NCI-H748 treated with DMSO at 0.1 percent for 48 hours (cell line): ENCODE measurements around the gene UBXN10.
A peak's percentile ranks its signal among the peaks of the same experiment; 100 is the strongest.
"Not testable (repeated sequence)": the region's sequence is repeated elsewhere in the genome, so short reads cannot be mapped to it uniquely, and the experiment has no call there.

Experiments used
- DNase-seq: peaks from one replicate; lab custom pipeline; 2025; lab: John Stamatoyannopoulos, UW

The UBXN10 gene

DNA sequence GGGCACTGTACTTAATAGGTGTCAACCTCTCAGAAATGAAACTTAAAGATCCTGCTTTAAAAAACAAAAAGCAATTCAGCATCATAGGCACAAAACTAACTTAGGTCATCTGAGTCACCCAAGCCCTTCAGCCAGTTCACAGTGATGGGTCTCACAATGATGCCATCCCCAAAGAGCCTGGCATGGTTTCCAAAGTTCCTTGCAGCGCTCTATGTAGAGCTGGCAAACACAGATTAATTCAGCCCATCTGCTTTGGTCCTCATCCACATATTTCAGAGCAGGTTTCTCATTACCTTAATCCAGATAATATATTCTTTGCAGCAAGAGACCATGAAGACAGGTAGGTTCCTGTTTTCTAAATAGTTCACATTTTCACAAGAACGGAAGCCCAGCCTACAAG lies 15.1 kb downstream of the UBXN10 start:
- no peak for DNase-seq

DNA sequence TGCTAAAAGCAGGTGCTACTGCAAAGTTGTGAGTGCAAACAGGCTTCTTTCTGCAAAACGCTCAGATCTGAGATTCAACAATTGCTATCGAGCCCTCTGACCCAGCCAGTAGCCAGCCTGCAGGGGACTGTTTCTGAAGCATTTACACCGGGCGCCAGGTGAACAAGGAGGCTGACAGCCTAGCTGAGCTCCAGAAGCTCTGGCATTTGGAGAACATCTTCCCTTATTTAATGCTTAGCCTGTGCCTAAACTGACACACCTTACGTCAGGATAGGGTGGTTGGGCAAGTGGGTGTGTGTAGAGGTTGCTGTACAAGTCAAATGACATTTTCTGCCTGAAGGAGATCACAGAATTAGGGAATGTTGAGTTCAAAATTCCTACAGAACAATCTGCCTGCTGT lies 16.3 kb downstream of the UBXN10 start:
- DNase-seq, result no peak

DNA sequence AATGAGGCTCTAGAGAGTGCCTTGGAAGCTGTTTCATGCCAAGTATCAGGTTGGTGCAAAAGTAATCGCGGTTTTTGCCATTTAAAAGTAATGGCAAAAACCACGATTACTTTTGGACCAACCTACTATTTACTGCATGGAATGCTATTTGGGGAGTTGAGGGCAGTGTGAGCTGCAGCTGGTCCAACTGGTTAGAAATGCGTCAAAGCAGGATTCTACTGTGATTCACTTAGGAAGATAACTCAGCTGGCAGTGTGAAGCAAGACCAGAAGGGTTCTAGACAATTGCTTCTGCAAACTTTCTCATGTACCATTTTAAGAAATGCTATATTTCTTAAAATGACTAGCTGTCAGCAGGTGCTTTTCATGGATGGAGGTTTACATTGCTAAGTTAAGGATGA lies 21.6 kb downstream of the UBXN10 start:
- no peak for DNase-seq

DNA sequence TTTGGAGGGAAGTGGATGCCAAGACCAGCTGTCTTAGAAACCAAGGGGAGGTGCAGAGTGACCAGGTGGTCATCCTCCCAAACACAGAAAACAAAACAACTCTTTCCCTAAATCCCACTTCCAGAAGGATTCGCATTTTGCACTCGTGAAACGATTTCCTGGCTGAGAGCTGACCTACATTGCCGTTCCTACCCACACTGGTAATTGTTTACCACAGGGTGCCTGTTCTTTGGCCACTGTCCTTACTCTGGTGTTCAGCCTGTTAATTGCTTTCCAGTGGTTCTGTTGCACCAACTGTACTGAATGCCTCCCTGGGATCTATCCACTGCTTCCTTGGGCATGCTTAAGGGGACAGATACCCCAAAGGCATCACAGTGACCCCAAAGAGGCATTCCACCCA lies 23.6 kb downstream of the UBXN10 start:
- DNase-seq, result no peak

DNA sequence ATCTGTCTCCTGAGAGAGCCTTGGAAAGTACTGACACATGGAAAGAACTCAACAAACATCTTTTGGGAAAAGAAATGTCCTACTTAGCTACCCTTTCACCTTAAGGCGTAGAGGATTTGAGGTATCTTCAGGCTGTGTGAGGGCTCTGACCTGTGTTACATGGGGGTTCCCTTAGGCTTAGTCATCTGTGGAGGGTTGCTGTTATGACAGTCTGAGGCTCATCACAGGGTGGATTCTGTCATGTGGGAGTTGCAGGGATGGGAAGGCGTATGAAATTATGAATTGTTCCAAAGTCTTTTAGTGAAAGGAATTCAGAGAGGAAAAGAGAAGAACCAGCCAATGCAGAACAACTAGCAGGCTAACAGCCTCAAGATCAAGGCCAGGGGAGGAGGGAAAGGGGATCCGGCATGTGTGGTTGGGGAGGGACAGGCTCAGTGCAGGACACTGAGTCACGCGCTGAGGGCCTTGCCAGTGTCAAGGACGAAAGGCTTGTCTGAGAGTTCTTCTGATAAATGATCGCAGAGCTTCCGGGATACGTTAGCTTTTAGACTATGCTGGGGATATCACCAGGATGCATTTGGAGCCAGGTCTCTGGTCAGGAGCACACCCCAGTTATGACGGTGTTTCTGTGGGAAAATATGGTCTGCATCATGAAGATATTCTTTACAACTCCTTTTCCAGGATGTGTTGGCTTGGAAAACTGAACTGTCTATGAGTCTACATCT lies 25.0 kb downstream of the UBXN10 start:
- DNase-seq, result no peak

DNA sequence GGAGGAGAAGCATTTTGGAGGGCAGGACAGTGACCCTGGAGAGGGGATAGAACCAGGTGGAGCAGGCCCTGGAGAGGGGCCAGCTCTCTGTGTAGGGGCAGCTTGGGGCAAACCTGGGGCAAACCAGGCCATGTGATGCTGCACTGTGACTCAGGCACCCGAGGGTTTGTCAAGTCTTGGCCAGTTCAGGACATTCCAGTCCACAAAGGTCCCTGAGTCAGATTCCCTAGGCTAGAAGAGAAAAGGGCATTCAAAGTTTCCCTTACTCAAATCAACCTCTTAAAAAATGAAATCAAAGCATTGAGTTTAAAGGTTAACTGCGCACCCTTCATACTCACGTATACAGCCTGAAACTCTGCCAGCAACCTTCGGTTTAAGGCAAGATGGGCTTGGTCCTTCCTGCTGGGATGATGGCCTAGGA lies 25.6 kb downstream of the UBXN10 start:
- no peak for DNase-seq

DNA sequence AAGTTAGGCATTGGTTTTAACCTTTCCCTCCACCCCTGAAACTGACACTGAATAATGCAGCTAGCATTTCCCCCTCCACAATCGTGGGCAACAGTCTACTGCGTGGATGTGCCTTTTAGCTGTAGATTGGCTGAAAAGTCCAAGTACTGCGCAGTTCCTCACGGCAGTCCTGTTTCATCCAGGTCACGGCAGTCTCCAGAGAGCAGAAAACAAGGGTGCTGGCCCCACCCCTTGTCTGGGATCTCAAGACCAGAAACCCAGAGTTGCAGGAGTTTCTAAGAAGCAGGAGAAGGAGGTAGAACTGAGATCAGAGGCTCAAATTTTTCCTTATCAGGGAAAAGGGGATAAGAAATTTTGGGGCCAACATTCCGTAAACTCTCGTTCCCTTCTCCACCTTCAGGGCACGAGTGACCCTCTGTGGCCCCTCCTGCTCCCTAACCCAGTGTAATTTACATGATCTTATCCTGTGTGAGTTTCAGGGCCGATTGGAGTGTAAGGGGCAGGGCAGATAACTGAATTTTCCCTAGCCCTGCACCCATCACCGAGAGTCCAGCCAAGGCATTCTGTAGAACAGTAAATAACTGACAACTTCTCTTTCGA lies 26.3 kb downstream of the UBXN10 start:
- no peak for DNase-seq

DNA sequence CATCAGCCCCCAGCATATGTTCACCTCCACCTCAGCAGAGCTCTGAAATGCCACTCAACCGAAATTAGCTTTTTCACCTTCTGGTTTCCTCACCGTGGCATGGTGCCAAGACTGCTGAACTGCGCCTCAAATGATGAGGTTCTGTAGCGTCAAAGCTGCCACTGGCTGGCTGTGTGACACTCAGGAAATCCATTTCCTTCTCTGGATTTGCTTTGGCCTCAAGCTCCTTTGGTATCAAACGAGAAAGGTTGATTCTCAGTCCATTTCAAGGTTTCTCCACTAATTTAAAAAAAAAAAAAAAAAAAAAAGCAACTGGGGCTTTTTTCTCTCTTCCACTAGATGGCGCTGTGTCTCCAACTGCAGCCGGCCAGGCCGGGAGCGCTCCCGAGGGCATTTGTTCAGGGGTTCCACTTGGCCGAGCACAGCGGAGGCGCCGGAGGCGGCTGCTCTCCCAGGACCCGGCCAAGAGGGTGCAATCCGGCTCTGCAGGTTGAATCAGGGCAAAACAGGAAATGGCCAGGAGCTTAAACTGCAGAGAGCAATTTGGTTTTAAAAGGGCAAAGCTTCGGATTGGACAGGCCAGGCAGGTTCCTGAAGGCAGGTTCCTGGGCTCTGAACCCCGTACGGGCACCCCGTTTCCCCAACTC lies 26.9 kb downstream of the UBXN10 start:
- DNase-seq, result peak; percentile 42

DNA sequence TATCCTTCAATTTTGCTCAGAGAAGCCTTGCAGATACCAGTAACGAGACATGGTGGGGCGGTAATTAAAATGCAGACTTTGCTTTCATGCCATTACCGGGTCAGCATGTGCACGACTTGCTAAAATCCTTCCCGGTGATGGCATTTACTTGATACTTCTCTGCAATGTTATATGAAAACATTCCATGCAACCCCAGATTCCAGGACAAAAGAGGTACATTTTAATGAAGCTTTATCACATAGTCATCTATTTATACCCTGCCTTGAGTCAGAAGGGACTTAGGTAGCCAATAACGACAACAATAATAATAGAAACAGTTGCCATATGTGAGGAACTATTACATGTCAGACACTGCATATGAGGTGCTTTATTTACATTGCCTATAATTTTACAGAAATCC lies 29.8 kb downstream of the UBXN10 start:
- no peak for DNase-seq

DNA sequence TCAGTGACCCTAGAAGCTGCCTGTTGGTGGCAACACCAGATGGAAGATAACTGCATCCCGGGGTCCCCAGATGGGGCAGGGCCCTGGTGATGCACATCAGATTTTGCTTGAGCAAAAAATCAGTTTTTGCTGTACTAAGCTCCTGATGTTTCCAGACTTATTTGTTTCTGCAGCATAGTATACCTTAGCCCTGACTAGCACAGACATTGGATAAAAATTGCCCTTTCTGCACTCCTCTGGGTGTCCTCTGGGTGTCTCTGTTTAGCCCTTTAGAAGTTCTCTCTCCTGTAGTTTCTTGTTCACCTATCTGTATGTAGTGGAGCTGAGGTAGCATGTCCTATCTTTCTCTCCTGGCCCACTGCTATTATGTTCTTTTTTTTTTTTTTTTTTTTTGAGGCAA lies 30.7 kb downstream of the UBXN10 start:
- DNase-seq, result peak; percentile 31

DNA sequence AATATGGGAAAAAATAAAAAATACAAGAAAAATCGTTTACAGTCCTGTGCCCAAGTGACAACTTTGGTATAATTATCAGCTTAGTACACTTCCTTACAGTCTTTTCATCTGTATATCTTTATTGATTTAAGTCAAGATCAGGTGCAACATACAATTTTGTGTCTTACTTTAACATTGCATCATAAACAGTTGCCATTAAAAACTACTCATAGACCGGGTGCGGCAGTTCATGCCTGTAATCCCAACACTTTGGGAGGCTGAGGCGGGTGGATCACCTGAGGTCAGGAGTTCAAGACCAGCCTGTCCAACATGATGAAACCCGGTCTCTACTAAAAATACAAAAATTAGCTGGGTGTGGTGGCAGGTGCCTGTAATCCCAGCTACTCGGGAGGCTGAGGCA lies 33.2 kb downstream of the UBXN10 start:
- not testable (repeated sequence) for DNase-seq

DNA sequence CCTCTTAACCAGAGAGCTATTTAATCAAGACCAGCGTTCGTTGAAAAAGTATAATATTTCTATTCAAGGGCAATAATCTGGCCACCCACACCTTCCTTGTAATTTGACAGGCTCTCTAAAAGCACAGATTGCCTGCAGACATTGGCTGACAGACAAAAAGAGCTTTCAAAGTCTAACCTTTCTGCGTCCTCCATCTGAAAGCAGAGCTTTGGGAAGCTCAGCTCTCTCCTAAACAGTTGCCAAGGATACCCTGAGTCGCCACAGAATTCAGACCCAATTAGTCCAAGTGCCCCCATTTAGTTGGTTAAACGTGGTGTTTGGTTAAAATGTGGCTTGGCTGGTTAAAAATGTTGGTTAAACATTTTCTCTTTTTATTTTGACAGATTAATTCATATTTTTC lies 34.1 kb downstream of the UBXN10 start:
- no peak for DNase-seq

DNA sequence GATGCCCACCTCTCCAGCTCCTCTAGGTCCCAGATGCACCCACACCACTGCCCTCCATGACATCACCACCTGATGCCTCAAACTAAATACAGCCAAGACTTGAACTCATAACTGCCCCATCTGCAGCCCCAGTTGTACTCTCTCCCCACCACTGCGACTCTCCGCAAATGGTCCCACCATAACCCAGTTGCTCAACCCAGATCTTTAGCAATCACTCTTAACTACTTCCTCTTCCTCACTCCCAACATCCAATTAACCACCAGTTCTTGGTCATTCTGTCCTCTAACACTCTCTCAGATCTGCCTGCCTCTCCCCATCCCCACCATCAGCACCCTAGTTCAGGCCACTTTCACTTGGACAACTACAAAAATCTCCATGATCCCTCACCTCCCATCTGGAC lies 37.2 kb downstream of the UBXN10 start:
- DNase-seq, result no peak

DNA sequence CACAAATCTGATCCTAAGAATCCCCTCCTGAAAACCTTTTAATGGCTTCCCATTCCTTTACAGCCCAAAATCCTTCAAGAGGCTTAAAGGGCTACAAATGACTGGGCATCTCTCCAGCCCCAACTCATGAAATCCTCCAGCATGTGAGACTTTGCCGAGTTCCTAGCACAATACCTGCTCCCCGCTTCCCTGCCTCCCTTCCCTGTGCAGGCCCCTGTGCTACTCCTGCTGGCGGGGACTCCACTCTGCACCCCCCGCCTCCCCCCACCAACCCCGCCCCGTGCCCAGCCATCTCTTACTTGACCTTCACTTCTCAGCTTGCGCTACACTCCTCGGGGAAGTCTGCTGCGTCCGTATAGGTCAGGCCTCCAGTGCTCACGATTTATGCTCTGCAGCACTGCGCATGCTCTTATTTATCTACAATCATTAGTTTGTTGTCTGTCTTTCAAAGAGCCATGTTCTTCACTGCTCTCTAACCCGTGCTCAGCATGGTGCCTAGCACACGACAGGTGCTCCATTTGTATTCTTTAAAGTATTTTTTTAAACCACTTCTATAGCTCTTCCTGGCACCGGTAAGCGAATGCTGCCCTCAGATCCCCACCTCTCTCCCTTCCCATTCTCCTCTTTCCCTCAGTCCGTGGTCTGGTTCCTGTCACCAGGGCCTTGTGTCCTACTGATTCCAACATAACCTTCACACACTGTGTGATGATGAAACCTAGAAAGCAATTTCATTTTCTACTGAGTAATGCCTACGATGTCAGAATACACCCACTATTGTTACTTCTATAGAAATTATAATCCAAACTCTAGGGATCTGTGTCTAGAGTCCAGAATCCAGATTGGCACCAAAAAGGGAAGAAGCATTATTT lies 37.9 kb downstream of the UBXN10 start:
- DNase-seq, result peak; percentile 5

DNA sequence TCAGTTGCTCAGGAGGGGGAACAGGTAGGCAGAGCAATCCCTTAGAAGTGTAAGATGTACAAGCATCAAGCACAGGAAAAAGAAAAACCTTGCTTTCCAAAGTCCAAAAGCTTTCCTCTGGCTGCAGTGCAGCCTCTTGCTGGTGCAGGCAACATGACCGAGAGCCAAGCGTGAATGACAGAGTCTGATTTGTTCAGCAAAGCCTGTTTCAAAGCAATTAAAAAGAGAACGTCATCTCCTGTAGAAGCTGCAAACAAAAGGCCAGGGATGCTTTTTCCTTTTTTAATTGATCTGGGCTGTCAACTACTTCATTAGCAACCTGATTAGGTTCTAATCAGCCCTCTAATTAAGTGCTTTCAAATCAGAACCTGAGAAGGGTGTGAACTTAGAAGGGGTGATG lies 38.6 kb downstream of the UBXN10 start:
- DNase-seq, result no peak

DNA sequence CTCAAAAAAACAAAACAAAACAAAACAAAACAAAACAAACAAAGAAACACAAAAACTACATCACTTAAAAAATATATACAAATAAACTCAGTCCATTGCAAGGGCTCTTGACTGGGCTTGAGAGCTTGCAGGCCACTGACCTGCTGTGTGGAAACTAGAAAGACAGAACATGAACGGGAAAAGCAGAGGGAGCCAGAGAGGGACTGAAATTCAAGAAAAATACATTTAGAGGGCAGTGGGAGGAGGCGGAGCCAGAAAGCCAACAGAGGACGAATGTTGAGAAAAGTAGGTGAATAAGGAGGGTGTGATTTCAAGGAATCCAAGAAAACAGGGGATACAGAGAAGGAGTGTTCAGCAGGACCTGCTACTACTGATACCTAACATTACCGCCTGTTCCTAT lies 41.8 kb downstream of the UBXN10 start:
- no peak for DNase-seq

DNA sequence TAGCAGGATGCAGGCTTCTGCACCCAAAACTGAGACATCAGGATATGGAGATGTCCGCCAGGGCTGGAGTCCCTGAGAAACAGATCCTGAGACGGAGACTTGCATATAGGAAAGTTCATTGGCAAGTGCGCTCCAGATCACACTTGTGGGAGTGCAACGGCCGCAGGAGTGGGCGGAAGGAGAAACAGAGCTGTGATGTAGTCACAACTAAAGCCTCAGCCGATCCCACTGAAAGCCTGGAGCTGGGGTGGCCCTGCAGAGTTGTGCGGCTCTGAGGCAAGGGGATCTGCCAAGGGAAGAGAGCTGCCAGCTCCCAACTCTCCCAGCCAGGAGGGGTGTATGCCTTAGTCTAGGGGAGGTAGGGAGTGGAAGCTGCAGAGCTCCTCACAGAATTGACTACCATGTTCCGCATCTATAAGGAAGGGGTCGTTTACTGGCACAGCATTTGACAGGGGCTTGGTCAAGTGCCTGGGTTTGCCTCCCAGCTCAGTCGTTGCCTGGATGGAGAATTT lies 42.5 kb downstream of the UBXN10 start:
- no peak for DNase-seq

DNA sequence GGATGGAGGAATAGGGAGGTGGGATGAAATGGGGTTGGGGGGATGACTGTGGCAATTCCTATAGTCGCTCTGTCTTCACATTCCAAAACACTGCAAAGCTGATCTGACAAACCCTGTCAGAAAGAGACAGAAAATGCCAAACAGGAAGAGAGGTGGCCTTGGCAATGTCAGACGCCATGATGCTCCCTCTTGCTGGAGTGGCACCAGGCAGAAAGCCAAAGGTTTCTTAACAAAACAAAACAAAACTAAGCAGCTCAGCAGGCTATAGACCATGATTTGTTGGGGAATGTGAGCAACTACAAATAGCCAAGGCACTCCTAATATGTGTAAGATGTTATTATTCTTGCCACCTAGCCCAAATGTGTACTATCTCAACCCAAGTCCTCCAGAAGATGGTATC lies 43.3 kb downstream of the UBXN10 start:
- DNase-seq, result no peak

DNA sequence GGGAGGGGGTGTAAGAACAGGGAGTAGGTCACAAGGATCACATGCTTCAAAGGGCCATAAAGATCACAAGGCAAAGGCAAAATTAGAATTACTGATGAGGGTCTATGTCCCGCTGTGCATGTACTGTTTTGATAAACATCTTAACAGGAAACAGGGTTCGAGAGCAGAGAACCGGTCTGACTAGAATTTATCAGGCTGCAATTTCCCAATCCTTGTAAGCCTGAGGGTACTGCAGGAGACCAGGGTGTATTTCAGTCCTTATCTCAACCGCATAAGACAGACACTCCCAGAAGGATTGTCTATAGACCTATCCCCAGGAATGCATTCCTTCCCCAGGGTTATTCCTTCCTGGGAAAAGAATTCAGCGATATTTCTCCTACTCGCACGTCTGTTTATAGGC lies 46.7 kb downstream of the UBXN10 start:
- DNase-seq, result not testable (repeated sequence)

DNA sequence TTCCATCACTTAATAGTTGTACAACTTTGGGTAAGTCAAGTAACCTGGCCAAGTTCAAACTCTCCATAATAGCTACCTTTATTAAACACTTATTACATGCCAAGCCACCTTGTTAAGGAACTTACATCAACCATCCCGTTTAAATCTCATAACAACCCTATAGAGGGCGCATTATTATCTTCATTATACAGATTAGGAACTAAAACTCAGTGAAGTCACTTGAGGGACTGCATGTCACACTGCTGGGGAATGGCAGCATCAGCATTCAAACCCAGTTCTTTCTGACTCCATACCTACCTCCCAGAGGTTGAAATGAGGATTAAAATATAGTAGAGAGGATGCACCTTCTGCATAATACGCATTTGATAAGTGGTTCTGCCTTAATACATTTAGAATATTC lies 47.5 kb downstream of the UBXN10 start:
- peak; percentile 17 for DNase-seq

DNA sequence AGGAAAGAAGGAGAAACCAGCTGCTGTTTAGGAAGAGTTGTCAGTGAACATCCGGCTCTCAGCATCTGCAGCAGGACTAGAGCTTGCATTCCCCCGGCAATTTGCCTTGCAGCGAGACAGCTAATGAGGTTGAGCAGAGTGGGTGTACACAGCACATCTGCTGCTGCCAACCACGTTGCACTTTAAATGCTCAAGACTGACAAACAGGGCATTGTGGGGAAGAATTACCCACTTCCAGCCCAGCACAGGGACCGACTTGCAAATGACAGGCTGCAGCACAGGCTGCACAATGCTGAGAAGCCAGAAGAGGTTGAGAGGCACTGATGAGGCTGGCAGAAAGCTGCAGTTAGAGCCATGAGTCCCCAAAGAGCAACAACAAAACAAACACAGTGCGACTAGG lies 48.0 kb downstream of the UBXN10 start:
- DNase-seq, result peak; percentile 7

DNA sequence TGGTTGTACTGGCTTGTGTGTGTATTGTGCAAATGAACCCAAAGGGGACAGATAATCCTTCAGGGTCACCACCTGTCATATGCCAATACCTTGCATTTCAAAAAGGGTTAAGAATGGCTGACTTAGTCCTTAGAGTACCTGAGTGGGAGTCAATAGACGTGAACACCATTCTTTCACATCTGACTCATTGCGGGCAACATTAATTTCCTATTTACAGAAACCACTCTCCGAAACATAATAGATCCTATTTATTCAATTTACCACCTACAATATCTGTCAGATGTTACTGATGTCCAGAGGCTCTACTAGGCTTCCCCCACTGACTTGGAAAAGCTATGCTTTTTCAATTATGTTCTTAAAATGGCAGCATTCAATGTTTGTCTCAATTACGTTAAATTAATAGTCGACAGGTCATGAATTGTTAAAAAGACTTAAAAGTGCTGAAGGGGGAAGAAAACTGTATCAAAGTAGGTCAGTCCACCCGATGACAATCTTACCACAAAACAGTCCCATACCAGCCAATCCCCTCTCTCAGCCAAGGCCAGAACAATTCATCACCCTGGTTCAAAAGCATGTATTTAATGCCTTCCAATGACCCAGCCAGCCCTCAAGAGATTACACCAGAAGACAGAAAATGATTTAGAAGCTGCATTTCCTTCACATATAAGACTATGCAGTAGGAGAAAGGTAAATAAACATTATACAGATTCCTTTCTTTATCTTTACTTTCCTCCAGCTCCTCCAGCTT lies 49.1 kb downstream of the UBXN10 start:
- DNase-seq, result no peak
